GM19023 (cell line): Measurements from ENCODE around the gene LAIR1.

Experiments used
- ATAC-seq: cut with Tn5 transposase; IDR thresholded peaks from one replicate; pipeline ENCODE4 v1.9.1; 2021; ENCODE audit warnings: mild to moderate bottlenecking, moderate library complexity; ENCODE audit not compliant: unreplicated experiment

LAIR1 gene

GRCh38 chr19:54319892-54320670 lies 44.6 kb downstream of the LAIR1 start:
- ATAC-seq: no peak

GRCh38 chr19:54319049-54319448 lies 45.7 kb downstream of the LAIR1 start:
- ATAC-seq: no peak

GRCh38 chr19:54317965-54318240 lies 46.8 kb downstream of the LAIR1 start:
- ATAC-seq: no peak

- no peak for ATAC-seq
Measured at GRCh38 chr19:54317108-54317964, 47.4 kb downstream of the LAIR1 start.

GRCh38 chr19:54316746-54317107 lies 48.0 kb downstream of the LAIR1 start:
- ATAC-seq: no peak

- no peak for ATAC-seq
Measured at GRCh38 chr19:54315956-54316355, 48.8 kb downstream of the LAIR1 start.

- ATAC-seq: no peak
Measured at GRCh38 chr19:54312436-54313377, 52.0 kb downstream of the LAIR1 start, which contains the start of gene LILRA5. Gene LILRA5 (minus strand): TSS chr19:54313166. CDS start chr19:54313019, 147 bp downstream.

- ATAC-seq: no peak
Measured at GRCh38 chr19:54312011-54312410, 52.7 kb downstream of the LAIR1 start.

- ATAC-seq: no peak
Measured at GRCh38 chr19:54311486-54311885, 53.2 kb downstream of the LAIR1 start.

GRCh38 chr19:54310543-54310942 lies 54.2 kb downstream of the LAIR1 start:
- ATAC-seq: no peak

- no peak for ATAC-seq
Measured at GRCh38 chr19:54309811-54310210, 54.9 kb downstream of the LAIR1 start.

GRCh38 chr19:54307389-54308020 lies 57.2 kb downstream of the LAIR1 start:
- no peak for ATAC-seq

GRCh38 chr19:54305141-54305540 lies 59.6 kb downstream of the LAIR1 start:
- no peak for ATAC-seq

- ATAC-seq: no peak
Measured at GRCh38 chr19:54302257-54302656, 62.5 kb downstream of the LAIR1 start.
